GM21423 (cell line): ENCODE measurements around the gene SAP30BP.

Experiments used
- ATAC-seq: cut with Tn5 transposase; IDR thresholded peaks from one replicate; pipeline ENCODE4 v1.9.1; 2021; ENCODE audit warnings: mild to moderate bottlenecking, moderate library complexity; ENCODE audit not compliant: unreplicated experiment

The SAP30BP gene

DNA sequence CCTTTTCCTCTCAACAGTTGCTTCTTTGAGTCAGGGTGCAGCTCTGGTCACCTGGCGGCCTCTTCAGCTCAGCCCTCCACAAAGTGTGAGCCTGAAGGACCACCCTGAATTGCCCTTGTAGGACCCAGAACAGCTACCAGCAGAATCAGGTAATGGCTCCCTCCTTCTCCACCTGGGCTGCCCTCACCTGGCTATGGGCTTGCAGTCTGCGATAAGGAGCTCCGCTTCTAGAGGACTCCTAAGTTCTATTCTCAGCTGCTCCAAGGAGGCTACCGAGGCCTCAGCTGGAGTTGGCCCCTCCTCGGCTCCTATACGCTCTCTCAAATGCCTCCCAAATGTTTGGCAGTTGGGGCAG is 20.5 kb upstream of the SAP30BP start:
- ATAC-seq: no peak

DNA sequence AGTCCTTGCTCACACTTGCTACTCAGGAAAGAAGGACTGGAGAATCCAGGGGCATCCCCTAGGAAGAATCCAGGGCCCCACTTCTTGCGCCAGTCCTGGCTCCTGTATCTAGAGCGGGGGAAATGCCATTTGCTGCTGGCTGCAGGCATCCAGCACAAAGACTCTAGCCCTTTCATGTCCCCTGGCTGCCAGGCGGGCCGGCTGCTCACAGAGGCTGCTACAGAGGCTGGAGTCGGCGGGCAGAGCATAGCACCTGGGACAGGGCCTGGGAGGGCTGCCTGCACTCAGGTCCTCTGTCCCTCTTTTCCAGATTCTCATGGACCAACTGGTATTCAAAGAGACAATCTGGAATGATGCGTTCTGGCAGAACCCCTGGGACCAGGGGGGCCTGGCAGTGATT is 20.1 kb upstream of the SAP30BP start:
- ATAC-seq: no peak

DNA sequence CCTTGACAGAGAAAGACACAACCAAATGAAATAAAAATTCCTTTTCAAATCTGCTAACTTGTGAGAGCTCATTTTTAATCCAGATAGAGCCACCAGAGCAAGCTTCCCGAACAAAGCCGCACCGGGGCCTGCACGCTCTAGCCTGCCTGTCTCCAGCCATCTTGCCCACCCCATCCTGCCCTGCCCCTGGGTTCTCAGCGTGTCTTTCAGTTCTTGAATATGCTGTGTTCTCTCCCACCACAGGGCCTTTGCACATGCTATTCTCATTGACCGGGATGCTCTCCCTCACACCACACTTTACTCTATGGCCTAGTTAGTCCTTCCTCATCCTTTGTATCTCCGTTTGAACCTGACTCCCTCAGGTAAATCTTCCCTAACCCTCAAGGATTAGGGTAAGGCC is 19.2 kb upstream of the SAP30BP start:
- no peak for ATAC-seq

DNA sequence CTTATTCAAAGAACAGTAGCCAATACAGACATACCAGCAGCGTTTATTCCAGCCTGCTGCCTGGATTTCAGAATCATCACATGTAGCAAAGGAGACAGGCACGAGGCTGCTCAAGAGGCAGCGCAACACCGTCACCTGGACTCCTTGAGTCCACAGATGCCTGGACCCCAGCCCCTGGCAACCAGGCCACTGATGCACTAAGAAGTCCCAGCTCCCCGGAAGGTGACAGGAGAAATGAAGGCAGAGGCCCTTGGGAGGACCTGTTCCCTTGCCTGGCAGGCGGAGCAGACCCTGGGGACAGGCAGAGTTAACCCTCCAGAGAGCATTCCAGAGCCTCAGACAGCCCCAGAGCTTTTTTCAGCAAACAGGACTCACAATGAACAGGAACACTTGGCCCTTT is 17.5 kb upstream of the SAP30BP start:
- ATAC-seq: no peak

DNA sequence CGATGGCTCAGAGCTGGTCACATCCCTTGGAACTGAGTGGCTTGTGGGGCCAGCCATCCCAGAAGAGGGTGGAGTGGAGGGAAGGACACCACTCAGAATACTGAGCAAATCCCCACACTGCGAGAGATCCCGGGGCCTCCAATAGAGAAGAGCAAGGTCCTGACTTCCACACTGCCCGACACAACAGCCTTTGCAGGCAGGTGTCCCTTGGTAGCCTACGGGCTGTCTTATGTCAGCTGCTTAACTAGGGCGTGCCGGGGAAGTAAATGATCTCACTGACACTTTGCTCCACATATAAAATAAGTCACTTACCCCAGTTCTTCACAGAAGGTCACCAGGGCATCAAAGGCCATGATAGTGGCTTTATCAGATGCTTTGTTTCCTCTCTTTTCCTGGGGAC is 16.3 kb upstream of the SAP30BP start:
- ATAC-seq: no peak

DNA sequence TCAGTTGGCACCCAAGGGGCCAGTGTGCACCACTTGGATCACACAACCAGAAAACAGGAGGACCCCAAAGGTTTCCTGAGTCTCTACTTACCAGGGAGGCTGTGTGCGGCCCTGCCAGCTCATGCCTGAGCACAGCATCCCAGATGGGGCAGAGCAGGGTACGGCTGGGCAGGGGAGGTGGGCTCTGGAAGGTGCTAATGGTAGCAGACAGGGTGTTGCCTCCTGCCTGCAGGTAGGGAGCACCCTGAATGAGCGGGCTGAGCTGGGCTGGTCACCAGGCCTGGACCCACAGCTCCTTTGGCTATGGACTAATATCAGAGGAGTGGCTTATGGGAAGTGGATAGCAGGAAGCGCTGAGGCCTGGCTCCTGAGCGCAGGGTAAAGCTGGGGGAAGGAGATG is 14.8 kb upstream of the SAP30BP start:
- no peak for ATAC-seq

DNA sequence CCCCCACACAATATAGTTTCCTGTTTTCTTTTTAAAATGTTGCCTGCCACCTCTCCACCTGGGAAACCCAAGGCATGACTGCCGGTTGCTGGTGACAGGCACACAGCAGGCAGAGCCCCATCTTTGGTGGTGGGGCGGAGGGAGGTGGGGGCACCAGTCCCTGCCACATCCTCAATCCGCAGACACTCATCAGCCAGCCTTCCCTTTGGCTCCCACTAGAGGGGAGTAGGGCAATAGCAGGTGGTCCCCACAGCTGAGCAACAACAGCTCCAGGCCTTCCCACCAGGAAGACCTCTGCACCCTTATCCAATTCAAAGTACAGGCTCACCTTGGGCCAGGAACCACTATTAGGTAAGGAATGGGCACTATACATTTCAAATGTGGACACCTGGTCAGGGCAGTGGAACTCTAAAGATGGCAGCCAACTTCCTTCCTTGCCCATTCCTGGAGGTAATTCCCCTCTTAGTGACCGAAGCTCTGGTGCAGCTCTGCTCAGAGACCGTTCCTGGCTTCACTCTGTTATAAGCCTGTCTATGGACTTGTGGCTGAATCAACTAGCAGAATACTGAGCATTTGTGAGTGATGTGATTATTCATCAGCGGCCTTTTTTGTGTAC is 14.1 kb upstream of the SAP30BP start:
- ATAC-seq: no peak

DNA sequence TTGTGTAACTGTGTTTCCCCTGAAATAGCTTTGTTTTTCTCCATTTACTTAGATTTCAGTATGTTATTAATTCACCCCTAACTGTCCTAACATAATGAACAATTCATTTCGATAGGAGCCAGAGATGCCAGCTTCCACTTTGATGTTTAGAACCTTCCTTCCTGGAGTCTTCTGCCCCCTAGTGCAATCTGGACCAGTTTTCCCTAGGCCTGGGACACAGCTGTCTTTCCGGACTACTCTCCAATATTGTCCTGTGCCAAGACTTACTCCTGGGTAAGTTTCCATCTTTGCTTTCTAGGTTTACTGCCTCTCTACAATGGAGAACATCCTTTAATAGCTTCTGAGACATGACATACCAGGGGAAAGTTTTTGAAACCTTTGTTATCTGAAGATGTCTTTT is 13.0 kb upstream of the SAP30BP start:
- ATAC-seq: no peak

DNA sequence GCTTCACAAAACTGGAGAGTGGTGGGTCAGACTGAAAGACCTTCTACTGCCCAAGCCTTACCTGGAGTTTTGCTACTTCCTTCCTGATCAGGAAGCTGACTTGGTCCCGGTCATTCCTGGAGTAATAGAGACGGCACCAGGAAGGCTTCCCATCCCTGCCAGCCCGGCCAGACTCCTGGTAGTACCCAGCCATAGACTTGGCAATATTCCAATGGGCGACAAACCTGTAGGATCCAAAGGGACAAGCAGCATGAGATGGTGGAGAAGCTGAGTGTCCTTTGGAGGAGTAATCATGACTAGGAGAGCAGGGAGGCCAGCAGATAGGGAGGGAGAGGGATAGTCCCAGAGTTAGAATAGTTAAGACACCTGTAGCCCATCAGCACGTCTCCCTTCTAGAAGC is 8.9 kb upstream of the SAP30BP start:
- no peak for ATAC-seq

DNA sequence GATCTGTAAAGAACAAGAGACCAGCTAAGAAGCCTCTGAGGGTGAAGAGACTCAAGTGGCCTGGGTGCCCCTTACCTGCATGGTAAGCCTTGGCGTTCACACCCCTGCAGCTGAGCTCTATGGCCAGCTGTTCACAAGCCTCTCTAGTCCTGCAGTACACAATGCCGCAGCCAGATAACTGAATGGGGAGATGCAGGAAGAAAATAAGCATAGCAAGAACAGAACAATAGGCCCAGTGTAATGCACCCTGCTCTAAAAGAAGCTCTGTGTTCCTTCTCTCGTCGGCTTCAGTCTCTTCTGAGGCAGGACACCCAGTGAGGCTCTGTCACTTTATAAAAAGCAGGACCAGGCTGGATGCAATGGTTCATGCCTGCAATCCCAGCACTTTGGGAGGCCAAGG is 5.6 kb upstream of the SAP30BP start:
- no peak for ATAC-seq

DNA sequence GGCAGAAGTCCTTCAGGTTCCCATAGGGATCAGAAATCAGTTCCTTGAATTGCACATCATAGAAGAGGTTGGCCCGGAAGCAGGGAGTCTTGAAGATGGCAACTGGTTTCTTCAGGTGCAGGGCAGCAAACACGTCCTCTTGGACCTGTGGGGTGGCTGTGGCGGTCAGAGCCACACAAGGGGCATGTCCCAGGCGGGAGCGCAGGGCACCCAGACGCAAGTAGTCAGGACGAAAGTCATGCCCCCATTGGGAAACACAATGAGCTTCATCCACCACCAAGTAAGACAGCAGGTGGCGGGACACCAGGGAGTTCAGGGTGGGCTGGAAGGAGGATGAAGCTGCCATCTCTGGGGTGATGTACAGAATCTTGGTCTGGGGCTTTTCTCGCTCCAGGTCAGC is 4.6 kb upstream of the SAP30BP start:
- ATAC-seq: no peak

DNA sequence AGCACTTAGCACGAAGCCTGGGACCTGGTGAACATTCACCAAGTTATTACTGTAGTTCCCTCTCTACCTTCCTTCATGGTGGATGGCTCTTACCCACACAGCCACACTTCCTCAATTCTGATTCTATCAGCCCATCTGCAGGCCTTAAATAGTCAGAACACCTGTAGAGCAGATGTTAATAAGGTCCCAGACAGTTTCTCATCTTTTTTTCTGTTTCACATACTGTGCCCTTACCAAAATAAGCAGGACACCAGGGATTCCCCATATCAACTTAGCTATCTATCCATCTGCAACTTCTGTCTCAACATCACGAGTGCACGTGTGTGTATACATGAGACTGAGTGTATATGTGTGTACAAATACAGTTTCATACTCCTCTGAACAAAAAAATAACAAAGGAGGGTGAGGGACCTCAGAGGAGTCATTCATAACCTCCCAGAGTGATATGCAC is 3.0 kb upstream of the SAP30BP start:
- peak; percentile 61 for ATAC-seq

DNA sequence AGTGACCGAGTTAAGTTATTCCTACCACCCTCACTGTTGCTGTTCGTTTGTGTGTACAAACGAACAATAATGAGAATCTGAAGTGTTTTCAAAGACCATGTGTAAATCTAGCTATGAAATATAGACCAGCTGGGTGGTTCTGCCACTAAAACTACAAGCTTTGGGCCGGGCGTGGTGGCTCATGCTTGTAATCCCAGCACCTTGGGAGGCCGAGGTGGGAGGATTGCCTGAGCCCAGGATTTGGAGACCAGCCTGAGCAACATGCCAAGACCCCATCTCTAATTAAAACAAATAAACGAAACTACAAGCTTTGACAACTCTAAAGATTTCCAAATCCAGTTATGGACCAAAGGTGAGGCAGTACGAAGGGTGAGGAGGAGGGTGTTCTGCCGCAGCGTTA is 1.2 kb upstream of the SAP30BP start:
- no peak for ATAC-seq

DNA sequence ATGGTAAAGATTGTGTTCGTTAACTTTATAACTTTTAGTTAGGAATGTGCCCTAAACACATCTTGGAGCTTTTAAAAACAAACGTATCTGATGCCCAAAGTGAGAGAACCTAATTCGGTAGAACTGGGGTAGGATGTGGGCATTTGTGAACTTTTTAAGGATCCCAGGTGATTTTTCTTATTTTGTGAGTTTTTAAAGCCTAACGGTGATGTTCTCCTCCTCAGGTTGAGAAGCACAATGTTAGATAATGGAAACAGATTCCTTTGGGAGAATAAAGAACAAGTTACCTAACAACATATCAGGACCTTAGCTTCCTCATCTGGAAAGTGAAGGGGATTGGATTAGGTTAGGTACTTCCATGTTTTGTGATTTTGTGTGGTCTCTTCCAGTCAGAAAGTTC is 687 bp downstream of the SAP30BP start:
- ATAC-seq: no peak

DNA sequence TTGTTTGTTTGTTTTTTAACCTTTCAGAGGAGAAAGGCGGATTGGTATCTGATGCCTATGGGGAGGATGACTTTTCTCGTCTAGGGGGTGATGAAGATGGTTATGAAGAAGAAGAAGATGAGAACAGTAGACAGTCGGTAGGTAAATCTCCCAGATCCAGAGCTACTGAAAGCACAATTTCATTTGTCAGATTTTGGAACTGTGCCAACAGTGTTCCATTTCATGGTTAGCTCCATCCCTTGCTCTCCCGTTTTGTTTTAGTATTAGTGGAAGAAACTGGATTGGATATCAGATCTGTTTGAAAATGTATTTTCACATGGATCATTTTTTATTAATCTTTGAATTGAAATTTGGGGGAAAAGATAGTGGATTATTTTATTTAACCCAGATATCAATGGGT is 1.4 kb downstream of the SAP30BP start:
- ATAC-seq: no peak

DNA sequence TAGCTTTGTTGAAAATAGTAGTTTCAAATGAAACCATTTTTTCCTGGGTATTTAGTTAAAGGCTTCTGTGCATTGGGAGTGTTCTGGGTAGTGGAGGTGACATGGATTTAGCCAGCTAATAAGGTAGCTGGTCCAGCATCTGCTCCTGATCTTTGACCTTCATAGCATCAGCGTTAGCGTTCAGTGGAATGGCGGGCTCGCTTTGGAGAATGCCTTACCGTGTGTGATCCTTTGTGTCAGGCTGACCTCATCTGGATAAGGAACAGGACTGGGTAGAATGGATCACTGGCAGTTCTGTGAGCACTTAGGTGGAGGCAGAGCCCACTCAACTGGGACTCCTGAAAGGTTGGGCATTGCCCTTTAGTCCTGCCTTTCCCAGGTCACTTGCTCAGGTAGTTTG is 3.7 kb downstream of the SAP30BP start:
- no peak for ATAC-seq

DNA sequence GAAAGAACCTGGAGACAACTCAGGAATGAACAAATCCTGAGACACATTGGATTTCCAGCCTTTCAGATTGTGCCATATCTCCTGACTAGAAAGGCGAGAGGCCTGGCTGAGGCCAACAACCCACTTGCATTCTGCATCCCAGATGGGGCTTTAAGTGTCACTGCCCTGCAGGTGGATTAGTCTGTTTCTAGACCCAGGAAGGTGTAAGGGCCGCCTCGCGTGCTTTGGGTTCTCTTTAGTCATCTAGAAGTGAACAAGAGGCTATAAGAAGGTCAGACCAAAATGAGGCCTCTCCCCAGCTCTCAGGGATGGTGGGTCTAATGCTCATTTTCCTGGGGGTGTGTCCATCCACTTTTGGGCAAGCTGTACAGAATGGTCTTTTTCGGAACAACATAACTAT is 4.9 kb downstream of the SAP30BP start:
- ATAC-seq: no peak

DNA sequence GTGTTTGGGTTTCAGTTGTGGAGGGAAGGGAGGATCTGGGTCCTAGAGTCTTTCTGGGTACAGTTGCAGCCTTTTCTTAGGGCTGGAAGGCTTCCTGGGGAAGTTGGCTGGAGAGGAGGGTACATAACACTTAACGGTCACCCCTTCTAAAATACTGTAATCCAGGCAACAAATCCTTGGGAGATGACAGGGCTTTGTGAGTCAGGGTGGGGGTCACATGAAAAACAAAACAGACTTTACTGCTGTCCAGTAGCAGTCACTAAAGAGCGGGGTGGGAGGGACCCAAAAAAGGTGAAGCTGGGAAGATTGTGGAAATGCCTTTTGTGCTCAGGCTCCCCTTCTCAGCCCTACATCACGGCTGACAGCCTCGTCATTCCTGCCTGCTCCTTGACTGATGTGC is 6.3 kb downstream of the SAP30BP start:
- no peak for ATAC-seq

DNA sequence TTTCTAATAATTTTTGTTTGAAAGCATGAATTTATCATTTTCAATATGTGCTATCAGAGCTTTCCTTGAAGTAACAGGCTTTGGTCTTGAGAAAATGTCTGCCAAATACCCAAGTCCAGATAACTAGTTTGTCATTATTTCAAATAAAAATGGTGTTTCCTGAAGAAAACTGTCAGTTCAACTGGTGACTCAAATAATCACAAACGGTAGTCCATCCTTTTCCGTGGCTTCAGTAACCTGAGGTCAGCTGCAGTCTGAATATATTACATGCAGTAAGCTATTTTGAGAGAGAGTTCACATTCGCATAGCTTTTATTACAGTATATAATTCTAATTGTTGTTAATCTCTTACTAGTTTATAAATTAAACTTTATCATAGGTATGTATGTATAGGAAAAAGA is 9.3 kb downstream of the SAP30BP start:
- no peak for ATAC-seq

DNA sequence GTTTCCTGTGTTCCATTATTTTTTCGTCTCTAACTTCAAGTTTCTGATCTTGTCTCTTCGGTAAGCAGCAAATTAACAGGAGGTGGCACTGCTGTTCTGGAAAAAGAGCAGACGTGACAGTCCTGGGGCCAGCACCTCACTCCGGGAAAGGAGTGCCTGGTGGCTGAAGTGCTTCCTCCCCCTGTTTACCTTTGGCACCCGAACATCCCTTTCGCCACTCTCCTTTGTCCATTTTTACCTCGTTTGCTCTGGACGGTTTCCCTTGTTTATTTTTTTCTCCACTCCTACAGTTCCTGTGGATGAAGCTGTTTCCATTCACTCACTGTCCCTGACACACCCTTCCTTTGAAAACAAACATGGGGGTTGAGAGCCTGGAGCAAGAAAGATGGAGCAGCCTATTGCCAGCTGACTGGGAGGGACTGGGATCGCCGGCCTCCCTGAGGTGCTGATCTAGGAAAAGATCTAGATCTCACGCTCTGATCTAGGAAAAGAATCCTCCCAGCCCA is 12.6 kb downstream of the SAP30BP start:
- ATAC-seq: no peak

DNA sequence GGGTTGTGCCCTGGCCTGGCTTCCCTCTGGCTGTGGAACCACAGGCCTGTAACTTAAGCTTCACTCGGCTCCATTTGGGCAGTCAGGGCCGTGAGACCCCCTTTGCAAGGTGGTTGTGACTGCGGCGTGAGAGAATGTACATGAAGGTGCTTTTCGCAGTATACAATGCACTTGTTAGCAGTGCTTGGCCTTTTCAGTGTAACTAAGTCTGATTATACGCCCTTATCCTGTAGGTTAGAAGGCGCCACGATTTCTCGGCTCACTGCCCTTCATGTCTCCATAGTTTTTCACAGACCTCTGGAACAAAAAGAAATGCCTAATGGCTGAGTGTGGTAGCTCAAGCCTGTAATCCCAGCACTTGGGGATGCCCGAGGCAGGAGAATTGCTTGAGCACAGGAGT is 13.3 kb downstream of the SAP30BP start:
- no peak for ATAC-seq

DNA sequence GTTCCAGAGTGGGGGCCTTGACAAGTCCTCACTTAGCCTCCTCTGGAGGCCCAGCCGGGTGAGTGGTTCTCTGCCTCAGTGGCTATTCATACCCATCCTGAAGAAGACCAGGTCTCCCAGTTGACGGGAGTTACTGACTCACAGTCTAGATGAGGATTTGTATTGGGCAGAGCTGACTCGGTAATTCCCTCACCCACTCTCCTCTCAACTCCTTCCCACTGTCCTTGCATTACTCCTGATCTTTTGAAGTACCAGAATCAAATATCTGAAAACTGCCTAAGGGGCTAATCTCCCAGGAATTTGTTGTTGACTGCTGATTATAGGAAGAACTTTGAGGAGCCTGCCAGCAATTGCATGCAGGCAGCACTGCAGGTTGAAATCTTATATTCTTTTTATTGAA is 14.2 kb downstream of the SAP30BP start:
- no peak for ATAC-seq

DNA sequence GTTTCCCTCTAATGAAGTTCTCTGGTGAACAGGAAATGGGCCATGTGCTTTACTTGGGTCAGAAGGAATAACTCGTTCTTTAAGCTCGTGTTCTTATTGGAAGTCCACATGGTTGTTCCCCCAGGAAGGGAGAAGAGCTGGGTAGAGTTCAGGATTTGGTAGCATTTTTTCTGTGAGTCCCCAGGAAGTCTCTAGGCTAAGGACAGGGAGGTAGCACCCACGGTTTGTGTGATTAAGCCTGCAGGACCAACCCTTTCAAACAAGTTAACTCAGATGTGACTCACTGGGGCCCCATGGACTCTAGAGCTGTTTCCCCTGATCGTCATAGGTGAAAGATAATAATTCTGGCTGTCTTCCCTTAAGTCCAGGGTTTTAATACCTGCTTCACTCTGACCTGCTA is 16.4 kb downstream of the SAP30BP start:
- no peak for ATAC-seq

DNA sequence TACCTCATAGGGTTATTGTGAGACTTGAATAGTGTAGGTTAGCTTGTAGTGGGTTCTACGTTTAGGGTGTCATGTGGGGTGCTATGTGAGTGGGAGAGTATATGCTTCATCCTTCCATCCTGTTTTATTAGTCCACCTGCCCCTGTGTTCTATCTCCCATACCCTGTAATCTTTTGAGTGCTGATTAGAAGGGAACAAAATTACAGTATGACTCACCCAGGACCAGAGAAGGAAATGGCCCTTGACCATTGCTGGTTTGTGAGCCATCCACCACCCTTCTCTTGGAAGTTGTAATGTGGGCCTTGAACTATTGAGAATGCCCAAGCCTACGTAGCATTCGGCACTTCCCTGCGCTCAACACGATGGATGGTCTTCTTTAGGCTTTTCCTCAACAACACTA is 17.1 kb downstream of the SAP30BP start:
- no peak for ATAC-seq
